HL-60/S4 (cell line): ENCODE data around the gene EGFR.

Source experiments
- in situ Hi-C: fragments of 300-500 bp; cut with MboI; formaldehyde crosslinking; loops from 2 replicates; pipeline ENCODE4 v1.14.3; 2022; ENCODE audit warnings: low sequenced_read_pairs

Gene EGFR

DNA sequence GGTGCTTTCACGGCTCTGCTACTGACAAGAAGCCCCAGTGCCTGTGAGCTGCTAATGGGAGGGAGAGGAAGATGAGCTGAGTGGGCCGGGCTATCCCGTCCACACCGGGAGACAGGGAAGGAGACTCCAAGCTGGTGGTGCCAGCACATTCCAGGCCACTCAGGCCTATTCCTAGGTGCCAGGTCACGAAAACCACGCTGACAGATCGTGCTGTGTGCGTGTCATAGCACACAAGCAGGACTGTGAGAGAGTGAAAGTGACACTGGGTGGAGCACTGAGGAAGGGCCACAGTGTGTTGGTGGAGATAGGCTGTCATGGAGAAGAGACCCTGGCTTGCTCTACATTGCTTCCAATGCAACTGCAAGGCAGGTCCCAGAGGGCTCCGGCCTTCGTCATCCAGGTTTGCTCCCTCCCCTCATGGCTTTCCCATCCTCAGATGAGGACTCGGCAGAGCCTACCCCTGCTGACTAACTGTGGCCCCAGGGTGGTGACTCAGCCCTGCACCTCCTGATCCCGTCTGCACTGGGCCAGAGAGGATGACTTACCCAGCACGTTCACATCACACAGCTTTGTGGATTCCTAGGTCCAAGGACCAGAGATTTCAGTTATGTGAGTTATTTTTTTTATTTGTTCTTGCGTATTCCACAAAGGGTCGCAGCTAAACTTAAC lies 167.3 kb downstream of the EGFR start:
- in situ Hi-C loops: no loop called here

- in situ Hi-C loops: no loop called here
Measured at GRCh38 chr7:55187701-55188491, 169.1 kb downstream of the EGFR start.

- in situ Hi-C loops: no loop called here
Measured at GRCh38 chr7:55188590-55189138, 169.8 kb downstream of the EGFR start.

DNA sequence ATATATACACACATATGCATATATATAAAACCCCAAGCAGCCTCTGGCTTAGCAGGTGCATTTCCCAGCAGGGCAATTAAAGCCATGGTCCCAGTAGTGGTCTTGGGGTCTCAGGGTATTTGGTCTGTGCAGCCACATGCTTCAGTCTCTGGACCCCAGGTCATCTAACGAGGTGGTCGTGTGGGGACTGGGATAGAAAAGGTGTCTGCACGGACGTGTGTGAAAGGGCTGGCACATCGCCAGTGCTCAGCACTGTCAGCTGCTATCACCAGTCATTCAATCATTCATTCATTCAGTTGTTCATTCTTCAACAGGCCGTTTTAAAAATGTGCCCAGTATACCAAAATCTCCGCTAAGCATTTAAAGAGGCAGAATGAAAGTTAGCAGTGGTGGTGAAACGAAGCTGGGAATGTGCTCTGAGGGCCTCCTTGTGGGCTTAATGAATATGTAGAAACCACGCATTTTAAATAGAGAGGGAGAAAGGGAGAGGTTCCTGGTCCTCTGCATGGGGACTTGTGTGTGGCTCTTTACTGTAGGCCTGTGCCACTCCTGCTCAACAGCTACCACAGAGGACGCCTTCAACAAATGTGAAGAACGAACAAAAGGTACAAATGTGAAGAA lies 170.4 kb downstream of the EGFR start:
- in situ Hi-C loops: no loop called here

- in situ Hi-C loops: no loop called here
Measured at GRCh38 chr7:55189878-55190436, 171.1 kb downstream of the EGFR start.

DNA sequence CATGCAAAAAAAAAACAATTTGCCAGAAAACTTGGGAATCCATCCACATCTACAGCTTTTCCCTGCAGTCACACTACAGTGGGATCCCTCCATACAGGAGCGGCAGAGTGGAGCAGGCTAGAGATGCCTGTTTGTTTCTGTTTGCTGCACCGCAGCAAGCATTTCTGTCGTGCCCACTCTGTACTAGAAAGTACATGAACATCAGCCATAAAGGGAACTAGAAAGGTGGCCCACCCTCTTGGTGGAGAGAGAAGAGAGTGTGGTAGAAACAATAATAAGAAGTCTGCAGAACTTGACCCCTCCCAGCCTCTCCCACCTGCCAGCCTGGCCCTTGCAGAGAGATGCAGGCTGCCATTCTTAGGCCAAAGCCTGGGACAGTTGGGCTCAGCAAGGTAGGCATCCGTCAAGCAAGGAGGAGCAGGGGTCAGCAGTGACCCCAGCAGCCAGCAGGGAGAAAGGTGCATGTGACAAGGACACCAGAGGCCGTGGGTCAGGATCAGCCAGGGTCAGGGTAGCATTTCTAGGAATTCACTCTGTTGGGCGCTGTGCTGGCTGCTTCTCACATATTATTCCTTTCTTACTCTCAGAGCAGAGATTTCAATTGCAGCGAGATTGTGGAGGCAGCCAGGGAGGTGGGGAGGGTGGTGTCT lies 171.8 kb downstream of the EGFR start:
- in situ Hi-C loops: no loop called here

GRCh38 chr7:55191161-55191925 lies 172.5 kb downstream of the EGFR start:
- in situ Hi-C loops: no loop called here

- in situ Hi-C loops: no loop called here
Measured at GRCh38 chr7:55191926-55192692, 173.3 kb downstream of the EGFR start.

DNA sequence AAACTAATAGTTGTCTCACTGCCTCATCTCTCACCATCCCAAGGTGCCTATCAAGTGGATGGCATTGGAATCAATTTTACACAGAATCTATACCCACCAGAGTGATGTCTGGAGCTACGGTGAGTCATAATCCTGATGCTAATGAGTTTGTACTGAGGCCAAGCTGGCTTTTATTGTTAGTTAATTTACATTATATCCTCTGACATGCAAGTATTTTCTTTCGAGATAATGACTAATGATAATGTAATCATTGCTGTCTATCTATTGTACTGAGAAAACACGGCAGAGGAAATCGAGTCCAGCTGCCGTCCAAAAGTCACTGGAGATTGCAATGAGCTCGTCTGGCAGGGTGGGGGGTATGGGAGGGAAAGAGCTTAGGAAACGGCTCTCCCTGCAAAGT lies 173.9 kb downstream of the EGFR start:
- in situ Hi-C loops: no loop called here

- in situ Hi-C loops: no loop called here
Measured at GRCh38 chr7:55193245-55193644, 174.4 kb downstream of the EGFR start.

GRCh38 chr7:55194522-55194921 lies 175.7 kb downstream of the EGFR start:
- in situ Hi-C loops: no loop called here

DNA sequence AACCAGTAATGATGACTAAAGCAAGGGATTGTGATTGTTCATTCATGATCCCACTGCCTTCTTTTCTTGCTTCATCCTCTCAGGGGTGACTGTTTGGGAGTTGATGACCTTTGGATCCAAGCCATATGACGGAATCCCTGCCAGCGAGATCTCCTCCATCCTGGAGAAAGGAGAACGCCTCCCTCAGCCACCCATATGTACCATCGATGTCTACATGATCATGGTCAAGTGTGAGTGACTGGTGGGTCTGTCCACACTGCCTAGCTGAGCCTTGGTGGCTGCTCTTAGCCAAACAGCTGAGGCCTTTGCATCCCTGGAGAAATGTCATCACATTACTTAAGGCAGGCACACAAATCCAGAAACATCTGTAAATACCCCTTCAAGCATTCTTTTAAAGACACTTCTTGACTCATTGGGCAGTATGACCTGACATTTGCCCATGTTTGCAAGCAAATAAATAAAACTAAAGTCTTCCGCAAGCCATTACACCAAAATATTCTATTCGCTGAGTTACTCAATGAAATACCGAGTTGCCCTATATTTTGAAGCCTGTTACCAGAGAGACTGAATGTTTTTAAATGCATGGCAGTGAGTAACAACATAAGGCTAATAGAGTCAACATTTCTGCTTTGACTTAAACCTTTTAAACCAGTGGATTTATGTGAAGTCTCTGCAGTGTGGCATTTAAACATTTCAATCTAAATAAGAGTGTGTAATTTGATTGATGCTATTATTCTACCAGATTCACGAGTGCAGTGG lies 180.0 kb downstream of the EGFR start:
- in situ Hi-C loops: no loop called here

- in situ Hi-C loops: no loop called here
Measured at GRCh38 chr7:55199418-55199817, 180.6 kb downstream of the EGFR start.

DNA sequence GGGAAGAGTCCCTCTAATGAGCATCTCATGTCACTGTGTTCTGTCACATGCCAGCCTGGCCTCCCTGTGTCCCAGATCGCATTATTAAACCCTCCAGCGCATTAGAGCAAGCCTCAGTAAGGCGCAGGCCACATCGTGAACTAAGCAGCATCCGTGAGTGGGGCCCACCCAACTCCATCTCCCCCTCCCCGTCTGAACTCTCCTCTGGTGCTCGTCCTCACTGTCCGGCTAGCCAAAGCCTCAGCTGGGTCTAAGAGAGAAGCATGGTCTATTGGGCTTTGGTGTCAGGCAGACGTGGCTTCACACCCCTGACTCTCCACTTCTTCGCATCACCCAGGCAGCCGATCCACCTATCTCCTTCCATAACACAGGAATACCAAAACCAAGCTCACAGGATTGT lies 181.6 kb downstream of the EGFR start:
- in situ Hi-C loops: no loop called here

- in situ Hi-C loops: no loop called here
Measured at GRCh38 chr7:55202150-55202913, 183.5 kb downstream of the EGFR start.

GRCh38 chr7:55203300-55203699 lies 184.5 kb downstream of the EGFR start:
- in situ Hi-C loops: no loop called here

DNA sequence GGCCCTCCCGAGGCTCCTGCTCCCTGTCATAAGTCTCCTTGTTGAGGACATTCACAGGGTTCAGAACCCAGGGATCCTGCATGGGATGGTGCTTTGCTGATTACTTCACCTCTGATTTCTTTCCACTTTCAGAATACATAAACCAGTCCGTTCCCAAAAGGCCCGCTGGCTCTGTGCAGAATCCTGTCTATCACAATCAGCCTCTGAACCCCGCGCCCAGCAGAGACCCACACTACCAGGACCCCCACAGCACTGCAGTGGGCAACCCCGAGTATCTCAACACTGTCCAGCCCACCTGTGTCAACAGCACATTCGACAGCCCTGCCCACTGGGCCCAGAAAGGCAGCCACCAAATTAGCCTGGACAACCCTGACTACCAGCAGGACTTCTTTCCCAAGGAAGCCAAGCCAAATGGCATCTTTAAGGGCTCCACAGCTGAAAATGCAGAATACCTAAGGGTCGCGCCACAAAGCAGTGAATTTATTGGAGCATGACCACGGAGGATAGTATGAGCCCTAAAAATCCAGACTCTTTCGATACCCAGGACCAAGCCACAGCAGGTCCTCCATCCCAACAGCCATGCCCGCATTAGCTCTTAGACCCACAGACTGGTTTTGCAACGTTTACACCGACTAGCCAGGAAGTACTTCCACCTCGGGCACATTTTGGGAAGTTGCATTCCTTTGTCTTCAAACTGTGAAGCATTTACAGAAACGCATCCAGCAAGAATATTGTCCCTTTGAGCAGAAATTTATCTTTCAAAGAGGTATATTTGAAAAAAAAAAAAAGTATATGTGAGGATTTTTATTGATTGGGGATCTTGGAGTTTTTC lies 186.5 kb downstream of the EGFR start:
- in situ Hi-C loops: no loop called here
